HL-60 (cell line): ENCODE data around the gene ZFYVE9.

Experiments
- DNase-seq, 2 experiments: peaks; one replicate each; pipeline ENCODE4 v3.0.0-alpha.2; 2010 to 2020; ENCODE audit warnings: low read depth in 1 of 2, low spot score in 1 of 2
- H3K27ac ChIP-seq: fragments of 250-450 bp; sonication (Bioruptor Pico); replicated peaks from 2 replicates; pipeline ENCODE4 v1.5.1; 2020; ENCODE audit warnings: mild to moderate bottlenecking, moderate library complexity
- H3K27me3 ChIP-seq: fragments of 250-450 bp; sonication (Bioruptor Pico); 2 replicates; pipeline ENCODE4 v1.5.1; 2021; ENCODE audit warnings: mild to moderate bottlenecking, moderate library complexity; ENCODE audit not compliant: insufficient read depth, poor library complexity, severe bottlenecking
- H3K4me3 ChIP-seq: replicated peaks from 2 replicates; pipeline ENCODE4 v1.5.1; 2011; ENCODE audit warnings: mild to moderate bottlenecking, control low read depth, low read length; ENCODE audit not compliant: insufficient read depth
- CTCF ChIP-seq: IDR thresholded peaks from one replicate; pipeline ENCODE4 v1.5.1; 2011; ENCODE audit warnings: low read length, control low read depth, inconsistent platforms; ENCODE audit not compliant: insufficient read depth
- GABPA ChIP-seq: IDR thresholded peaks from 2 replicates; pipeline ENCODE4 v1.6.1; 2012; ENCODE audit warnings: low read depth
- POLR2AphosphoS5 ChIP-seq: IDR thresholded peaks from 2 replicates; pipeline ENCODE4 v1.6.1; 2012; ENCODE audit warnings: low read depth
- REST ChIP-seq: IDR thresholded peaks from 2 replicates; pipeline ENCODE4 v1.6.1; 2012; ENCODE audit warnings: low read depth; ENCODE audit not compliant: insufficient replicate concordance
- SPI1 ChIP-seq: IDR thresholded peaks from 2 replicates; pipeline ENCODE4 v1.6.1; 2012; ENCODE audit warnings: low read depth, mild to moderate bottlenecking, borderline replicate concordance

The ZFYVE9 gene

GRCh38 chr1:52234708-52235107 is 92.8 kb downstream of the ZFYVE9 start:
- no peaks in the 10 kb centered on the region for H3K27me3 ChIP-seq
- no peak overlapping the region for H3K27ac ChIP-seq
- H3K4me3 ChIP-seq, result no peak overlapping the region
- TF ChIP-seq POLR2AphosphoS5 (no peak), SPI1 (no peak), CTCF (no peak), REST (no peak), GABPA (no peak)
- DNase-seq, result no peak

- Histone ChIP-seq H3K4me3 (no peak overlapping the region), H3K27me3 (no peaks in the 10 kb centered on the region), H3K27ac (no peak overlapping the region)
- no peak for DNase-seq
- TF ChIP-seq SPI1 (no peak), POLR2AphosphoS5 (no peak), GABPA (no peak), CTCF (no peak), REST (no peak)
Measured at GRCh38 chr1:52235646-52236045, 93.8 kb downstream of the ZFYVE9 start.

GRCh38 chr1:52237430-52237829 is 95.5 kb downstream of the ZFYVE9 start:
- no peak overlapping the region for H3K4me3 ChIP-seq
- no peaks in the 10 kb centered on the region for H3K27me3 ChIP-seq
- H3K27ac ChIP-seq, result no peak overlapping the region
- DNase-seq, result peak in 1 of 2 experiments; percentile 33
- TF ChIP-seq POLR2AphosphoS5, result no peak
- no peak for TF ChIP-seq CTCF
- TF ChIP-seq REST, result no peak
- no peak for TF ChIP-seq SPI1
- TF ChIP-seq GABPA, result no peak
